GM12878 (cell line): ENCODE results near the gene TNFSF11.

Source experiments
- BRCA1 ChIP-seq: IDR thresholded peaks from 2 replicates; pipeline ENCODE4 v1.6.1; 2011; ENCODE audit warnings: low read depth, low read length, improper control_type of control experiment
- CTCF ChIP-seq, 3 experiments: IDR thresholded peaks in 2 of 3; conservative IDR thresholded peaks in 1 of 3; 2 replicates each; pipeline ENCODE4 v1.5.1; 2011; ENCODE audit warnings: low read depth in 3 of 3, low read length in 3 of 3, mild to moderate bottlenecking in 3 of 3, control low read depth in 2 of 3, moderate library complexity in 2 of 3, inconsistent platforms in 1 of 3, mixed read lengths in 1 of 3; ENCODE audit not compliant: control insufficient read depth in 2 of 3, insufficient read depth in 1 of 3; ENCODE audit errors: extremely low read depth in 1 of 3
- EP300 ChIP-seq, 2 experiments: fragments of 150-350 bp in 1 of 2; IDR thresholded peaks; 2 replicates each; pipeline ENCODE4 v1.6.1; 2011 to 2012; ENCODE audit warnings: low read depth in 2 of 2, low read length in 2 of 2, borderline replicate concordance in 1 of 2, improper control_type of control experiment in 1 of 2, inconsistent platforms in 1 of 2; ENCODE audit not compliant: control insufficient read depth in 1 of 2
- ETV6 ChIP-seq, 2 experiments: fragments of 450-650 bp in 1 of 2; IDR thresholded peaks in 1 of 2; conservative IDR thresholded peaks in 1 of 2; 2 replicates each; pipeline ENCODE4 v1.6.1; 2014; ENCODE audit warnings: antibody characterized with exemption in 1 of 2, borderline replicate concordance in 1 of 2, low read depth in 1 of 2, mild to moderate bottlenecking in 1 of 2, moderate library complexity in 1 of 2
- HDGF ChIP-seq: fragments of 450-650 bp; IDR thresholded peaks from 2 replicates; pipeline ENCODE4 v1.6.1; 2016; ENCODE audit warnings: antibody characterized with exemption
- NRF1 ChIP-seq: conservative IDR thresholded peaks from 2 replicates; pipeline ENCODE4 v1.6.1; 2011; ENCODE audit warnings: mild to moderate bottlenecking, low read depth, low read length, improper control_type of control experiment
- RCOR1 ChIP-seq: conservative IDR thresholded peaks from 2 replicates; pipeline ENCODE4 v1.6.1; 2012; ENCODE audit warnings: low read depth, low read length, improper control_type of control experiment
- TBL1XR1 ChIP-seq: IDR thresholded peaks from 2 replicates; pipeline ENCODE4 v1.6.1; 2012; ENCODE audit warnings: low read depth, low read length, improper control_type of control experiment
- TCF7 ChIP-seq: IDR thresholded peaks from 2 replicates; pipeline ENCODE4 v1.6.1; 2014; ENCODE audit warnings: antibody characterized with exemption, borderline replicate concordance
- ZSCAN29 ChIP-seq: fragments of 450-650 bp; IDR thresholded peaks from 2 replicates; pipeline ENCODE4 v1.6.1; 2017; ENCODE audit warnings: mild to moderate bottlenecking, moderate library complexity

- no peak for TF ChIP-seq EP300 (IDR thresholded peaks at IDR 0.05; ENCODE audit: borderline replicate concordance in 1 of 2, control insufficient read depth in 1 of 2, low read depth in 2 of 2, low read length in 2 of 2)
- TF ChIP-seq RCOR1 = no peak
- no peak for TF ChIP-seq ETV6 (conservative IDR thresholded peaks at IDR 0.05 in 1 of 2, IDR thresholded peaks at IDR 0.05 in 1 of 2; ENCODE audit: borderline replicate concordance in 1 of 2, low read depth in 1 of 2)
- TF ChIP-seq CTCF (IDR thresholded peaks at IDR 0.05 in 2 of 3, conservative IDR thresholded peaks at IDR 0.05 in 1 of 3; ENCODE audit: control insufficient read depth in 2 of 3, extremely low read depth in 1 of 3, insufficient read depth in 1 of 3, low read depth in 3 of 3, low read length in 3 of 3) = no peak
- no peak for TF ChIP-seq NRF1
- TF ChIP-seq BRCA1 = no peak
- no peak for TF ChIP-seq HDGF
- no peak for TF ChIP-seq ZSCAN29
- TF ChIP-seq TCF7 = no peak
- no peak for TF ChIP-seq TBL1XR1
These were observed 43.3 kb downstream of the TNFSF11 start for GRCh38 chr13:42617221-42617620.
